Panc1 (cell line): ENCODE data around the gene ELOVL2.

Experiments used
- POLR2AphosphoS5 ChIP-seq: IDR thresholded peaks from 2 replicates; pipeline ENCODE4 v1.6.1; 2012; ENCODE audit warnings: mild to moderate bottlenecking, low read depth, low read length, moderate library complexity
- SIN3A ChIP-seq: IDR thresholded peaks from 2 replicates; pipeline ENCODE4 v1.6.1; 2012; ENCODE audit warnings: low read depth, mild to moderate bottlenecking, low read length, moderate library complexity, borderline replicate concordance; ENCODE audit not compliant: insufficient read depth
- TCF7L2 ChIP-seq: IDR thresholded peaks from 2 replicates; pipeline ENCODE4 v1.6.1; 2011; ENCODE audit warnings: mild to moderate bottlenecking, low read depth, low read length, inconsistent platforms
- TF ChIP-seq, protein P1 (sequence below): fragments of 450-650 bp; IDR thresholded peaks from 2 replicates; pipeline ENCODE4 v1.5.1; 2017; ENCODE audit warnings: mild to moderate bottlenecking
- TF ChIP-seq, protein P2 (sequence below), 2 experiments: IDR thresholded peaks; 2 replicates each; pipeline ENCODE4 v1.6.1; 2011 to 2012; ENCODE audit warnings: low read depth in 2 of 2, control low read depth in 1 of 2, low read length in 1 of 2, mild to moderate bottlenecking in 1 of 2, moderate library complexity in 1 of 2; ENCODE audit not compliant: insufficient read depth in 1 of 2

DNA sequence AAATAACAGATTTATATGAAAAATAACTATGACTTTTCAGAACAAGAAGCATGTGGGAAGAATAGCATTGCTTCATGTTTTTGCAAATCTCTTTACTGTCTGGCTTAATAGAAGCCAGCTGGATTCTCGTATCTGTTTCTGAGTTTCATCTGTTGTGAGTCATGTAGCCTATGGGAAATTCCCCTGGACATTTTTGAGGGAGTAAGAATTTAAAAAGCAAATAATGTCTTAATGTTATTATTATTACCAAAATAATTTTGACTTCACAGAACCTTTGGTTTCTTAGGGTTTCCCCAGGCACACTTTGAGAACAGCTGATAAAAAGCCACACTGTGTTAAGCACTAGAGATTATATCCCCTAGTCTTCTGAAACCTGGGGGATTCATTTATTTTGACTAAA is 81.4 kb downstream of the ELOVL2 start:
- TF ChIP-seq, protein P1, sequence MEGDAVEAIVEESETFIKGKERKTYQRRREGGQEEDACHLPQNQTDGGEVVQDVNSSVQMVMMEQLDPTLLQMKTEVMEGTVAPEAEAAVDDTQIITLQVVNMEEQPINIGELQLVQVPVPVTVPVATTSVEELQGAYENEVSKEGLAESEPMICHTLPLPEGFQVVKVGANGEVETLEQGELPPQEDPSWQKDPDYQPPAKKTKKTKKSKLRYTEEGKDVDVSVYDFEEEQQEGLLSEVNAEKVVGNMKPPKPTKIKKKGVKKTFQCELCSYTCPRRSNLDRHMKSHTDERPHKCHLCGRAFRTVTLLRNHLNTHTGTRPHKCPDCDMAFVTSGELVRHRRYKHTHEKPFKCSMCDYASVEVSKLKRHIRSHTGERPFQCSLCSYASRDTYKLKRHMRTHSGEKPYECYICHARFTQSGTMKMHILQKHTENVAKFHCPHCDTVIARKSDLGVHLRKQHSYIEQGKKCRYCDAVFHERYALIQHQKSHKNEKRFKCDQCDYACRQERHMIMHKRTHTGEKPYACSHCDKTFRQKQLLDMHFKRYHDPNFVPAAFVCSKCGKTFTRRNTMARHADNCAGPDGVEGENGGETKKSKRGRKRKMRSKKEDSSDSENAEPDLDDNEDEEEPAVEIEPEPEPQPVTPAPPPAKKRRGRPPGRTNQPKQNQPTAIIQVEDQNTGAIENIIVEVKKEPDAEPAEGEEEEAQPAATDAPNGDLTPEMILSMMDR, result no peak
- TF ChIP-seq, protein P2, sequence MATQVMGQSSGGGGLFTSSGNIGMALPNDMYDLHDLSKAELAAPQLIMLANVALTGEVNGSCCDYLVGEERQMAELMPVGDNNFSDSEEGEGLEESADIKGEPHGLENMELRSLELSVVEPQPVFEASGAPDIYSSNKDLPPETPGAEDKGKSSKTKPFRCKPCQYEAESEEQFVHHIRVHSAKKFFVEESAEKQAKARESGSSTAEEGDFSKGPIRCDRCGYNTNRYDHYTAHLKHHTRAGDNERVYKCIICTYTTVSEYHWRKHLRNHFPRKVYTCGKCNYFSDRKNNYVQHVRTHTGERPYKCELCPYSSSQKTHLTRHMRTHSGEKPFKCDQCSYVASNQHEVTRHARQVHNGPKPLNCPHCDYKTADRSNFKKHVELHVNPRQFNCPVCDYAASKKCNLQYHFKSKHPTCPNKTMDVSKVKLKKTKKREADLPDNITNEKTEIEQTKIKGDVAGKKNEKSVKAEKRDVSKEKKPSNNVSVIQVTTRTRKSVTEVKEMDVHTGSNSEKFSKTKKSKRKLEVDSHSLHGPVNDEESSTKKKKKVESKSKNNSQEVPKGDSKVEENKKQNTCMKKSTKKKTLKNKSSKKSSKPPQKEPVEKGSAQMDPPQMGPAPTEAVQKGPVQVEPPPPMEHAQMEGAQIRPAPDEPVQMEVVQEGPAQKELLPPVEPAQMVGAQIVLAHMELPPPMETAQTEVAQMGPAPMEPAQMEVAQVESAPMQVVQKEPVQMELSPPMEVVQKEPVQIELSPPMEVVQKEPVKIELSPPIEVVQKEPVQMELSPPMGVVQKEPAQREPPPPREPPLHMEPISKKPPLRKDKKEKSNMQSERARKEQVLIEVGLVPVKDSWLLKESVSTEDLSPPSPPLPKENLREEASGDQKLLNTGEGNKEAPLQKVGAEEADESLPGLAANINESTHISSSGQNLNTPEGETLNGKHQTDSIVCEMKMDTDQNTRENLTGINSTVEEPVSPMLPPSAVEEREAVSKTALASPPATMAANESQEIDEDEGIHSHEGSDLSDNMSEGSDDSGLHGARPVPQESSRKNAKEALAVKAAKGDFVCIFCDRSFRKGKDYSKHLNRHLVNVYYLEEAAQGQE (IDR thresholded peaks at IDR 0.05; ENCODE audit: insufficient read depth in 1 of 2, low read depth in 2 of 2, low read length in 1 of 2), result no peak
- TF ChIP-seq POLR2AphosphoS5 (no peak), TCF7L2 (no peak), SIN3A (no peak)
